Left lung (tissue), 14 donors: ENCODE measurements around the gene DEFB123. TPM values are rescaled to one million over a fixed set of nuclear protein-coding genes. Genes with fewer than 3 reads are reported as not detected.

Experiments
- ATAC-seq: fragments of 200-7000 bp; cut with Tn5 transposase; one replicate; pipeline ENCODE4 v1.9.1; 2020; ENCODE audit warnings: moderate library complexity
- DNase-seq, 4 donors: peaks; one replicate each; pipeline ENCODE4 v3.0.0-alpha.2; 2013 to 2020
- H3K27ac ChIP-seq, 2 donors: fragments of 200-600 bp; sonication (generic) in 1 of 2; one replicate each; pipeline versions ENCODE4 v1.5.0 to v1.8.0; 2020 to 2021
- H3K27me3 ChIP-seq, 2 donors: fragments of 200-600 bp; sonication (generic) in 1 of 2; one replicate each; pipeline versions ENCODE4 v1.5.0 to v1.8.0; 2020 to 2021
- H3K36me3 ChIP-seq, 2 donors: fragments of 200-600 bp; sonication (generic) in 1 of 2; one replicate each; pipeline versions ENCODE4 v1.5.0 to v1.8.0; 2020 to 2021
- H3K4me1 ChIP-seq, 2 donors: fragments of 200-600 bp; one replicate each; pipeline ENCODE4 v1.8.0; 2021
- H3K4me3 ChIP-seq, 2 donors: fragments of 200-600 bp; sonication (generic) in 1 of 2; one replicate each; pipeline versions ENCODE4 v1.5.0 to v1.8.0; 2020 to 2021; ENCODE audit warnings: mild to moderate bottlenecking in 1 of 2
- H3K9me3 ChIP-seq, 2 donors: fragments of 200-600 bp; sonication (generic) in 1 of 2; one replicate each; pipeline versions ENCODE4 v1.5.0 to v1.8.0; 2020 to 2021
- CTCF ChIP-seq, 2 donors: fragments of 200-600 bp; sonication (generic) in 1 of 2; IDR thresholded peaks; one replicate each; pipeline versions ENCODE4 v1.5.0 to v1.8.0; 2021; ENCODE audit warnings: antibody characterized with exemption in 2 of 2
- intact Hi-C, 2 donors: fragments of 100-400 bp; cut with DNase I; formaldehyde crosslinking; loops; one replicate each; pipeline versions ENCODE4 v1.11.2 to v1.14.2; 2022
- long read RNA-seq, 12 donors: library from polyadenylated mRNA in 2 of 12; unstranded in 2 of 12; transcript quantifications; one replicate each; pipeline ENCODE4 v2.0.0 and lab custom pipeline, GENCODE V29; 2019 to 2026
- polyA plus RNA-seq, 6 donors: library from polyadenylated mRNA; unstranded; fragments of 120-200 nt; gene quantifications; one replicate each; pipeline ENCODE4 v1.2.1, GENCODE V29; 2013; ENCODE audit not compliant: insufficient read length in 6 of 6
- total RNA-seq, 2 donors: library from RNA; stranded (reverse); fragmentation: NEBNext Ultra II Directional; extraction: Animal tissue kit (Norgen Biotek cat#: 25700); gene quantifications; one replicate each; pipeline ENCODE4 v1.2.1, GENCODE V29; 2021
- donor health status: DM: no; HTN: yes; CAD: no.
- donor health status: DM: no; HTN: no; CAD: no.

The DEFB123 gene, protein sequence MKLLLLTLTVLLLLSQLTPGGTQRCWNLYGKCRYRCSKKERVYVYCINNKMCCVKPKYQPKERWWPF
- total RNA-seq (not detected), polyA plus RNA-seq (not detected)
- long read RNA-seq, donor 1 = 0 reads
- long read RNA-seq, donor 2 = 0 reads
- long read RNA-seq, donor 3 = 0 reads
- long read RNA-seq, donor 4 = 0 reads
- long read RNA-seq, donor 5 = 0 reads
- long read RNA-seq, donor 6 = 0 reads
- long read RNA-seq, donor 7 = 0 reads
- long read RNA-seq, donor 8 = 0 reads
- long read RNA-seq, donor 9 = 0 reads
- long read RNA-seq, donor 10 = 0 reads
- long read RNA-seq, donor 11 = 0 reads
- long read RNA-seq, donor 12 = 0 reads

DNA sequence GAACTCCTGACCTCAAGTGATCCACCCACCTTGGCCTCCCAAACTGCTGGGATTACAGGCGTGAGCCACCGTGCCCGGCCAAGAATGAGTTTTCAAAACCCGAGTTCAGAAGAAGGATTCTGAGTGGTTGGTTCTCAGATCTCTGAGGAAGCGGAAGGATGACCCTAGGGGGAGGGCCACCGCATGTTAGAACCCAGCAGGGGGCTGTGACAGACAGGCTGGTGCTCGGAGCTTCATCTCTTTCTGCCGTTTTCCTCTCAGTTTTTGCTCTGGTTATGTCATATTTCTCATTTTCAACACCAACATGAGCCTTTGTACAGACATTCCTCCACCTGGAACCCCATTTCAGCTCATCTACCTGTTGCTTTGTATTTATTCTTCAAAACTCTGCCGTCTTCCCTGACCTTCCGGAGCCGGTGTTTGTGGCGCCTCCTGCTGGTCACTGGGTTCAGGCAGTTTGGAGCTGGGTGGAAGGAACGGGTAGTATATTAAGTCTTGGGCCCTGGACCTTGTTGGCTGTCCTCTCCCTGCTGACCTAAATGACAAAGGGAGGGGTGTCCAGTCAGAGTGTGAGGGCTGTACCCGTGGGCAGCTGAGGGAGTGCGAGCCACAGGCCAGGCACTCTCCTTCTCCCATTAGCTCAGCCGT, at the start of gene DEFB123:
TSS of gene DEFB123 (plus strand) at position 621 of the 648 bp plus-strand sequence. CDS start 67 bp downstream, outside the sequence.
- no peaks in the 10 kb centered on the region for H3K9me3 ChIP-seq
- no peaks in the 10 kb centered on the region for H3K36me3 ChIP-seq
- DNase-seq (no peak), ATAC-seq (no peak)
- TF ChIP-seq CTCF (IDR thresholded peaks at IDR 0.05) = no peak
- intact Hi-C loops = no loop called here
- no peak within 1 kb of the TSS for H3K27ac ChIP-seq
- no peak within 1 kb of the TSS for H3K4me3 ChIP-seq
- H3K27me3 ChIP-seq = peaks cover 0 to 15% of the 10 kb centered on the region in 2 donors
- no peaks in the 10 kb centered on the region for H3K4me1 ChIP-seq

DNA sequence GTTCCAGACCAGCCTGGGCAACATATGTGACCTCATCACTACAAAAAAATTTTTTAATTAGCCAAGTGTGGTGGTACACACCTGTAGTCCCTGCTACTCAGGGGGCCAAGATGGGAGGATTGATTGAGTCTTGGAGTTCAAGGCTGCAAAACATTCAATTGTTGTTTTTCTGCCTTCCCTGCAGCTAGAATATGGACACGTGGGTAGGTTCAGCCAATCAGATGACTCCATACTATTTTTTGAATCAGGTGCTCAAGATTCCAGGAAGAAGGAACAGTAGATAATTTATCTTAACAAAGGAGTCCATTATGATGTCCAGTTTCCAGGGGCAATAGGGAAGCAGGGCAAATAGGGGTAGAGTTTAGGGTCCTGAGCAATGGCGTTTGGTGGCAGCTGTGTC, 47.6 kb upstream of the DEFB123 start:
- Histone ChIP-seq H3K4me1 (no peaks in the 10 kb centered on the region), H3K9me3 (no peaks in the 10 kb centered on the region), H3K27me3 (peaks cover 0 to 6% of the 10 kb centered on the region in 2 donors), H3K27ac (no peak overlapping the region), H3K4me3 (no peak overlapping the region), H3K36me3 (no peaks in the 10 kb centered on the region)
- intact Hi-C loops = no loop called here
- TF ChIP-seq CTCF (IDR thresholded peaks at IDR 0.05) = no peak
- ATAC-seq (no peak), DNase-seq (no peak)

DNA sequence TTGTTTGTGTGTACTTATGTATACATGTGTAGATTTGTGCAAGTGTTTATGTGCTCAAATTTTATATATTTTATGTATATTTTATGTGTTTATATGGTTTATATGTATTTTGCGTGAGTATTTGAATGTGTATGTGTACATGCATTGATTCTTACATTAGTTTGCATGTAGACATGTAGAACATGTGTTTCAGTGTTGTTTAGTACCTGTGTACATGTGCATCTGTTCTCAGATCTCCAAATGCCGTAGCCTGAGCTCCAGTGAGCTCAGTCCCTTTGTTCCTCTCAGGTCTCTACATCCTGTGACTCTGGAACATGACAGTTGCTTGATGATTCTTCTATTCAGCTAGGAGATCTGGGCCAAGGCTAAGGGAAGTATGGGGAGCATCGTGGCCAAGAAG, 45.5 kb upstream of the DEFB123 start:
- Histone ChIP-seq H3K4me1 (no peaks in the 10 kb centered on the region), H3K36me3 (no peaks in the 10 kb centered on the region), H3K27ac (no peak overlapping the region), H3K27me3 (peaks cover 0 to 6% of the 10 kb centered on the region in 2 donors), H3K9me3 (no peaks in the 10 kb centered on the region), H3K4me3 (no peak overlapping the region)
- intact Hi-C loops = no loop called here
- DNase-seq (no peak), ATAC-seq (no peak)
- TF ChIP-seq CTCF (IDR thresholded peaks at IDR 0.05) = no peak

GRCh38 chr20:31403886-31404285, 36.5 kb upstream of the DEFB123 start:
- no peak overlapping the region for H3K27ac ChIP-seq
- no peak for ATAC-seq
- peaks cover 0 to 2% of the 10 kb centered on the region in 2 donors for H3K27me3 ChIP-seq
- no peaks in the 10 kb centered on the region for H3K4me1 ChIP-seq
- intact Hi-C loops = no loop called here
- no peak for TF ChIP-seq CTCF (IDR thresholded peaks at IDR 0.05)
- H3K4me3 ChIP-seq = no peak overlapping the region
- no peaks in the 10 kb centered on the region for H3K9me3 ChIP-seq
- no peak for DNase-seq
- no peaks in the 10 kb centered on the region for H3K36me3 ChIP-seq

- no peak within 1 kb of the TSS for H3K27ac ChIP-seq
- H3K27me3 ChIP-seq = peaks cover 0 to 7% of the 10 kb centered on the region in 2 donors
- no peak for ATAC-seq
- H3K9me3 ChIP-seq = no peaks in the 10 kb centered on the region
- H3K4me3 ChIP-seq = no peak within 1 kb of the TSS
- H3K4me1 ChIP-seq = no peaks in the 10 kb centered on the region
- TF ChIP-seq CTCF (IDR thresholded peaks at IDR 0.05) = no peak
- intact Hi-C loops = no loop called here
- DNase-seq = no peak
- no peaks in the 10 kb centered on the region for H3K36me3 ChIP-seq
These were observed 34.3 kb upstream of the DEFB123 start, which contains the start of gene DEFB121 for GRCh38 chr20:31406115-31406514. DEFB121 (minus strand) TSS chr20:31406215; CDS start chr20:31406152, 63 bp downstream.
